KOPT-K1 (cell line): Measurements from ENCODE around the gene HERC2.
"Not testable (repeated sequence)": the region's sequence is repeated elsewhere in the genome, so short reads cannot be mapped to it uniquely, and the experiment has no call there.

ENCODE experiments used
- H3K27ac ChIP-seq: fragments of 200-600 bp; sonication (generic); 2 replicates; pipeline ENCODE4 v1.5.1; 2016; ENCODE audit warnings: antibody characterized with exemption, mild to moderate bottlenecking, low read depth, low read length; ENCODE audit not compliant: poor library complexity, severe bottlenecking
- H3K36me3 ChIP-seq: fragments of 200-600 bp; sonication (generic); 2 replicates; pipeline ENCODE4 v1.5.1; 2017; ENCODE audit warnings: antibody characterized with exemption, mild to moderate bottlenecking, low read length, moderate library complexity; ENCODE audit not compliant: insufficient read depth
- H3K9me3 ChIP-seq: fragments of 200-600 bp; sonication (generic); 2 replicates; pipeline ENCODE4 v1.5.1; 2017; ENCODE audit warnings: antibody characterized with exemption, low read length, mild to moderate bottlenecking; ENCODE audit not compliant: insufficient read depth, poor library complexity, severe bottlenecking

HERC2 gene

DNA sequence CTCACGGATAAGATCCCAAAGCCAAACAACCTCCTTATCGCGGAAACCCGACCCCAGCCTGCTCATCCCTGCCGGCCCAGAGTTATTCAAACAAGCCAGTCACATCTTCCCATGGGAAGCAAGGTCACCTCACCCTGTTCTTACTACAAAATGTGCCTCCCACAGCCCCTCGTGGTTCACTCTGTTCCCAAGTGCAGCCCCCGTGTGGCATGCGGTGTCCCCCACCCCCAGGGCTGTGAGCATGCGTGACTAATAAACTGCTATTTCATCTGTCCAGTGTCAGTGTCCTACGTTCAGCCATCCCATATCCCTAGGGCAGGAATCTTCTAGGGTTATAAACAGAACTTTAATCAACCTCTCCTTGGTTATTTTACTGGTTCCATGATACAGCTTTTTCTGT, 27.4 kb downstream of the HERC2 start:
- H3K27ac ChIP-seq, result not testable (repeated sequence)
- H3K36me3 ChIP-seq, result peaks cover 25% of the 10 kb centered on the region
- peaks cover 17% of the 10 kb centered on the region for H3K9me3 ChIP-seq

- Histone ChIP-seq H3K27ac (no peak overlapping the region), H3K9me3 (peaks cover 18% of the 10 kb centered on the region), H3K36me3 (peaks cover 32% of the 10 kb centered on the region)
Measured at GRCh38 chr15:28289694-28290463, 32.1 kb downstream of the HERC2 start.

- not testable (repeated sequence) for H3K27ac ChIP-seq
- peaks cover 18% of the 10 kb centered on the region for H3K9me3 ChIP-seq
- H3K36me3 ChIP-seq, result peaks cover 32% of the 10 kb centered on the region
Measured at GRCh38 chr15:28288830-28289693, 32.9 kb downstream of the HERC2 start.

DNA sequence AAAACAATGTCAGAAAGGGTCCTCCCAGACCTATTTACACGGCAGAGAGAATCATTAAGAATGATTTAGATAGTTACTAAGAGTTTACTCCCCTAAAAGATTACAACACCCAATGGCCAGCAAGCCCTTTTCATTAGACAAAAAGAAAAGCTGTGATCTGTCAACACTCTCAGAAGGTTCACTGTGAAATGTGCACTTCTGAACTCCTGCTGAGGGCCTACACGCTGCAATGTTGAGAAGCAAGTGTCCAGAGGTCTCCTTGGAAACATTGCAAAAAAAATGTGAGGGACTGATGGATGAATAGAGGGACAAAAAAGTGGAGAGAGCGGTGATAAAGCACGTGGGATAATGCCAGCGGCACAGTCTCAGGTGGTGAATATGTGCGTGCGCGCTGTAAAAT, 35.3 kb downstream of the HERC2 start:
- peaks cover 26% of the 10 kb centered on the region for H3K36me3 ChIP-seq

DNA sequence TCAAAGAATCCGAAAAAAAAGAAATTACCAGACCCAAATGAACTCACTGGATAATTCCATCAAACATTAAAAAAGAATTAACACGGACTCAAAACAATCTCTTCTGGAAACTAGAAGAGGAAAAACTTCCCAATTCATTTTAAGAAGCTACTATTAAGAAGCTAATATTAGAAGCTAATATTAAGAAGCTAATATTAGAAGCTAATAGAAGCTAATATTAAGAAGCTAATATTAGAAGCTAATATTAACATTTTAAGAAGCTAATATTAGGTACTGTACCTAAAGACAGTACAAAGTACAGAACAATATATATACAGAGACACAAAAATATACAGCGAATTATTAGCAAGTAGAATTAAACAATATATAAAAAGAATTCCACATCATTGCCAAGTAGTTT, 35.9 kb downstream of the HERC2 start:
- Histone ChIP-seq H3K36me3 (peaks cover 20% of the 10 kb centered on the region), H3K27ac (no peak overlapping the region), H3K9me3 (peaks cover 25% of the 10 kb centered on the region)

More for the DNA sequence above, 35.3 kb downstream of the HERC2 start:
- H3K9me3 ChIP-seq, result peaks cover 27% of the 10 kb centered on the region
- H3K27ac ChIP-seq, result not testable (repeated sequence)

- peaks cover 13% of the 10 kb centered on the region for H3K36me3 ChIP-seq
- no peak overlapping the region for H3K27ac ChIP-seq
- H3K9me3 ChIP-seq, result peaks cover 9% of the 10 kb centered on the region
Measured at GRCh38 chr15:28281876-28282275, 40.1 kb downstream of the HERC2 start.

DNA sequence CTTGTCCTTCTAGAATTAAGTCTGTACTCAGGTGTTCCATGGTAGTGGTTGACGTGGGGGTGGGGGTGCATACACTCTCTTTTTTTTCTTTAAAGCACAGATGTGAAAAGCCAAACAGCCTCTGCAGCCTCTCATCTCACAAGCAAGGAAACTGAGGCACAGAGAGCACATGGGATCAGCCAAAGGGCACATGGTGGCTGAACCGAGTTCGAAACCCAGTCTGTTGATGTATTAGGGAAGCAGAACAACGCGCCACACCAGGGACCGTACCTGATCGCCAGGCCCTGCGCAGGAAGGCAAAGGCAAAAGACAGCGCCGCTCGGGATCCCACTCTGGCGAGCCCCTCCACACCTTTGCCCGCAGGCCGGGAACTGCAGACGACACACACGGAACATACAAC, 47.3 kb downstream of the HERC2 start:
- H3K36me3 ChIP-seq, result peaks cover 51% of the 10 kb centered on the region
- H3K27ac ChIP-seq, result no peak overlapping the region
- no peaks in the 10 kb centered on the region for H3K9me3 ChIP-seq

DNA sequence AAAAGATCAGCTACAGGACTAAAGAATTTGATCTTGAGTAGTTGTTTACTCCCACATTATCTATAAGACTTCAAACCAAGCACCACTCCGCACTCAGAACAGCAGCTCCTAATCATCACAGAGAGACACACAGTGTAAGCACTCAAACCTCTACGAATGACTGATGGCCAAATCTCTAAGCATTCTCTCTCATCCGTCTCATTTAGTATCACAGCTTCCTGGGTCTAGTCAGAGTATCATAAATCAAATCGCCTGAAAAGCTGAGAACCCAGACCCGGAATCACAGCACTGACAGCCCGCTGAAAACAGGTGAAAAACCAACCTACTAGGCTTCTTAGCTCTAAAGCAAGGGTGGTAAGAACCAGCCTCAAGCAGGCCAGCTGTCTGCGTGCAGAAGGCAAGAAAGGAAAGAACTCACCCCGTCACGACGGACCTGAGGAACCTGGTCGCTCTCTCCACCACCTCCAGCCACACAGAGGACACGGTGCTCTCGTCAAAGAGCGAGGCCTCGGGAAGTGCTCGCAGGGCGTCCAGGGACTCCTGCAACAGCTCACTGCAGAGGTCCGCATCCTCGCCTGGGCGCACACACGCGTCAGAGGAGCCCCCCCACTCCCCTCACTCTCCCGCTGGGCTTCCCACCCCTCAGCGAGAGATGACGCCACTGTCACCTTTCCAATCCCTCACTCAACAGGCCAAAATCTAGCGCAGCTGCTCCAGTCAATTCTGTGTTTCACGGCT, 47.9 kb downstream of the HERC2 start:
- Histone ChIP-seq H3K27ac (no peak overlapping the region), H3K36me3 (peaks cover 57% of the 10 kb centered on the region), H3K9me3 (no peaks in the 10 kb centered on the region)

DNA sequence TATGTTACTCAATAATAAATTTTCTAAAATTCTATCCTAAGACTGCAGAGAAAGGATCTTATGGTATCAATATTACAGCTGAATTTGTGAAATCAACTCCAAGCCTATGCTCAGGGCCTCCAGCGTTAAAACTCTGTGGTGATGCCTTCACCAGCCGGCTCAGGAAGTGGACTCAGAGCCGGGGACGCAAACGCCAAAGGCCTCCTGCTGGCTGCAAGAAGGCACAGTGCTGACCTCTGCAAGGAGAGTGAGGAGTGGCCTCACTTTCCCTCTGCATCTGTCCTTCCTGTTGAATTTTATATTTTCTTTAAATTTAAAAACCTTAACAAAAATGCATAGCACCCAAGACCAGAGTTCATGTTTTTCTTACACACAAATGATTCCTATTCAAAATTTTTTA, 48.5 kb downstream of the HERC2 start:
- Histone ChIP-seq H3K27ac (no peak overlapping the region), H3K36me3 (peaks cover 61% of the 10 kb centered on the region), H3K9me3 (no peaks in the 10 kb centered on the region)

DNA sequence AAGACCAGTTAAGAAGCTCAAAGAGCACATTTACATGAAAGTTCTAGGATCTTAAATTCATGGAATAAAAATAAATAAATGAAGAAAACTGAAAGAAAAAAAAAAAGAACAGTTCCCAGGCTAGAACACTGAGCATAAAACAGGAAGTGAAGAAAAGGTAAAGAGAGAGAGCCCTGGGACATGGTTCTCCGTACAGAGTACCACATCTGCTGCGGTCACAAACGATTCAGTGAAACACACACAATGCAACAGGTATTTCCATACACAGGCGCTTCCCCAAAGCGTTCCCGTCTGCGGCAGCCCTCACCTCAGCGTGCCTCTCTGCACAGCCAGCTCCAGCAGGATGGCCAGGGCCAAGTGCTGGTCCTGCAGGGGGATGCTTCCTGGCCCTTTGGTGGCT, 49.4 kb downstream of the HERC2 start:
- Histone ChIP-seq H3K27ac (no peak overlapping the region), H3K9me3 (no peaks in the 10 kb centered on the region), H3K36me3 (peaks cover 65% of the 10 kb centered on the region)

DNA sequence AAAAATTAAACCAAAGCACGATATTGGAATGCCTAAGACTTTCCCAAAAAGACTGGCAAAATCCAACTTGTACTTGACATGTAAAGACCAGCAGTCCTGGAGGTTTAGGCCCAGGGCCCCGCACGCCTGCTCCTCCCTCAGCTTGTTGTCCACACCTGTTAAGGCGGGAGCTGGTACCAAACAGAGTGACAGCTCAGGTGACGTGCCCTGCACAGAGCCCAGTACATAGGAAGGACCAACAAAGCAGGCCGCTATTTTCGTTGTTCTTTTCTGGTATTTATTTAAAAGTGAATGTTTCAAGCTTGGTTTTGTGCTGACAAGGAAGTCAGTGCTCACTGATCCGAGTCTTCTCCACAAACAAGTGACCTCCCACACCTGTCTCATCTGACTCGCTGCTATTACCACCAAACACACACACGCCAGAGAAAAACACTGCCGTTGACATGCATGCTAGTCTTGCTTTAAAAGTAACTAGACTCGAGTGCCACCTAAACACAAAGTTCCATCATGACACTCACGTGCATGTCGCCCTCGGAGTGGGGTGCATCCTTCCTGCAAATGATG, 50.2 kb downstream of the HERC2 start:
- no peaks in the 10 kb centered on the region for H3K9me3 ChIP-seq
- H3K36me3 ChIP-seq, result peaks cover 71% of the 10 kb centered on the region
- H3K27ac ChIP-seq, result no peak overlapping the region

GRCh38 chr15:28269097-28269496, 52.9 kb downstream of the HERC2 start:
- Histone ChIP-seq H3K9me3 (no peaks in the 10 kb centered on the region), H3K27ac (no peak overlapping the region), H3K36me3 (peaks cover 86% of the 10 kb centered on the region)

DNA sequence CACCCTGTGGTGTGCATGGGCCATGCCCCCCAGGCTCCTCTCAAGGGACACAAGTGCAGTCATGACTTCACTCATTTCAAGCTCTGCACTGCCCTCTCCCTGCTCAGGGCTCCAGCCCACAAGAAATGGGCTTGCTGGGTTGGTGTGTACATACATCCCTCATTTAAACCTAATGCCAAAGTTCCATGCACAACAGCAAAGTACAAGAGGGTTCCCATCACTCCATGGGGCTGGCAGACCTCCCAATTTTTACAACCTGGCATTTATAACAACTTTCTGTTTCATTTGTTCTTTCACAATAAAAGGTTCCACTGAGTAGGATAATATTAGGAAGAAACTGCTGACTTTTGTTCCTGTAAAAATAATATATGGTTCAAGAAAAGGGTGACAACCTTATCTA, 54.3 kb downstream of the HERC2 start:
- no peak overlapping the region for H3K27ac ChIP-seq
- peaks cover 92% of the 10 kb centered on the region for H3K36me3 ChIP-seq
- H3K9me3 ChIP-seq, result no peaks in the 10 kb centered on the region

GRCh38 chr15:28265334-28266019, 56.5 kb downstream of the HERC2 start:
- Histone ChIP-seq H3K27ac (no peak overlapping the region), H3K36me3 (peaks cover 92% of the 10 kb centered on the region), H3K9me3 (no peaks in the 10 kb centered on the region)
